HL-60 (cell line): ENCODE results near the gene CNTNAP2.
"Not testable (repeated sequence)": the region's sequence is repeated elsewhere in the genome, so short reads cannot be mapped to it uniquely, and the experiment has no call there.

Experiments used
- CTCF ChIP-seq: IDR thresholded peaks from one replicate; pipeline ENCODE4 v1.5.1; 2011; ENCODE audit warnings: low read length, control low read depth, inconsistent platforms; ENCODE audit not compliant: insufficient read depth
- POLR2AphosphoS5 ChIP-seq: IDR thresholded peaks from 2 replicates; pipeline ENCODE4 v1.6.1; 2012; ENCODE audit warnings: low read depth
- REST ChIP-seq: IDR thresholded peaks from 2 replicates; pipeline ENCODE4 v1.6.1; 2012; ENCODE audit warnings: low read depth; ENCODE audit not compliant: insufficient replicate concordance

- TF ChIP-seq CTCF, REST, POLR2AphosphoS5: not testable (repeated sequence)
These were observed 132.1 kb downstream of the CNTNAP2 start for GRCh38 chr7:146248744-146249143.
